ENCODE measurements around the gene ASB2.

- no peak for TF ChIP-seq CTCF (conservative IDR thresholded peaks at IDR 0.05)
- no peak for TF ChIP-seq ZFX (IDR thresholded peaks at IDR 0.05)
Observed at GRCh38 chr14:93954900-93955849, 21.2 kb downstream of the ASB2 start.
